ENCODE data around the gene TCF7L2. TPM values are rescaled to one million over a fixed set of nuclear protein-coding genes. Genes with fewer than 3 reads are reported as not detected.

The TCF7L2 gene
- total RNA-seq, 1 donor from 2014 or later: 0.30 TPM

GRCh38 chr10:113169853-113170460, 219.9 kb downstream of the TCF7L2 start:
- intact Hi-C loops (cut with micrococcal nuclease): no loop called here

DNA sequence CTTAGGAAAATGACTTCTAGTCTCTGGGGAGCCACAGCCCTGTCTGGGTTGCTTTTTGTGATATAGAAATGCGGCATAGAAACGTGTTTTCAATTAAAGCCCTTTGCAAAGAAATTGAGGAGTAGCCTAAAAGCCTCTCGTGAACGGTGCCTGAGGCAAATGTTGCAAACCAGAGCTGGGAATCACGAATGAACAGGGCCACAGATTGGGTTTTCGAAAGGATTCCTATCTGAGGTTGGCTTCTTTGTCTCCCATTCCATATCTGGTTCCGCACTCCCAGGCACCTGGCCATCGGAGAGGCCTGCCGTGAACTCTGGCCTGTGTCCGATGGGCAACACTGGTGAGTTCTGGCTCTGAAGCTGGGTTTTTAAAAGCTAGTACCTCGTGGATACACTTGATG, 221.6 kb downstream of the TCF7L2 start:
- intact Hi-C loops (cut with micrococcal nuclease): no loop called here

DNA sequence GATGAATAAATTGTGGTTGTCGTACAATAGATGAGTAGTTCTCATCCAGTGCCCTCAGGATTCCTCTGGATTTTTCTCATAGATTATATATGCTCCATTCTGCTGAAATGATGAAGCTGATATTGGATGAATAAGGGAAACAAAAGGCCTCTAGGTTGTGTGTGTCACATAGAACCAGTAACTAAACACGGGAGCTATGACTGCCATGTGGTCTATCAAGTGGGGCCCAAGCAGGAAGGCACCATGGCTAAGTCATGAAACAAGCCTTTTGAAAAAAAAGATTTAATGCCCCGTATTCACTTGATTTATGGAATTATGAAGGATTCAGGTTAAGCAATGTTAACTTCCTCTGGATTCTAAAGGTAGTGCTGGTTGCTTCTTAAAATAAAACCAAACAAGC, 225.1 kb downstream of the TCF7L2 start:
- intact Hi-C loops (cut with micrococcal nuclease): no loop called here

GRCh38 chr10:113175756-113176651, 226.0 kb downstream of the TCF7L2 start:
- intact Hi-C loops (cut with micrococcal nuclease): no loop called here

GRCh38 chr10:113176652-113177155, 226.7 kb downstream of the TCF7L2 start:
- intact Hi-C loops (cut with micrococcal nuclease): no loop called here

GRCh38 chr10:113177156-113177935, 227.3 kb downstream of the TCF7L2 start:
- intact Hi-C loops (cut with micrococcal nuclease): no loop called here

GRCh38 chr10:113177936-113178335, 227.9 kb downstream of the TCF7L2 start:
- intact Hi-C loops (cut with micrococcal nuclease): no loop called here

DNA sequence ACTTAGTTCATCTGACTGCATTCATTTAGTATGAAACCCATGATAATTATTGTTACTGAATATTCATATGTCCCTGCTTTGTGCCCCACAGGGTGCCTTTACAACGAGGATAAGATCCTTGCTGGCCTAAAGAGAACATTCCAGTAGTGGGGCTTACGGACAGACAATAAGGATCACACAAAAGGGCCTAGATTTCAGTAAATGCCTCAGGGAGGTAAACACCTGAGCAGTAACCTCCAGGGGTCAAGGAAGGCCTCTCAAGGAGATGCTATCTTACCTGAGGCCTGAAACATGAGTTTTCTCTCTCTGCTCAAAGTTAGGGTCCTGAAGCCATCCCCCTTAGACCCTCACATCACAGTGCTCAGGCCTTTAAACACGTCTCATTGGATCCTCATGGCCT, 228.7 kb downstream of the TCF7L2 start:
- intact Hi-C loops (cut with micrococcal nuclease): no loop called here

GRCh38 chr10:113179265-113179664, 229.2 kb downstream of the TCF7L2 start:
- intact Hi-C loops (cut with micrococcal nuclease): no loop called here

DNA sequence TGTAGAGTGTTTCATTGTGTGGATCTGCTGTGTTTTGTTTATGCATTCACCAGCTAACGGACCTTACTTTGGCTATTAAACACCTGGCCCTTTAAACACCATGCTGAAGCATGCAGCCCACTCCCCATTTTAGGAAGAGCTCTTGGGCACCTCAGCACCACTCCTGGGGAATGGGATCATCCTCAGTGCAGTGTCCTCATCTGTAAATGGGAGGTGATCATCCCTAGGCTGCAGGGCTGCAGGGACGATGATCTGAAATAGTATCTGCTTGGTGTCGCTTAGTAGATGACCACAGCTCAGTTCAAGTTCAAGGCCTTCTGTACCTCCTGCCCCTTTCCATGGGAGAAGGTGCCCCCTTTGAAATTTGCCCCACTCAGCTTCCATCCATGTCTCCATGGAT, 229.9 kb downstream of the TCF7L2 start:
- intact Hi-C loops (cut with micrococcal nuclease): no loop called here

GRCh38 chr10:113180401-113181154, 230.5 kb downstream of the TCF7L2 start:
- intact Hi-C loops (cut with micrococcal nuclease): no loop called here

GRCh38 chr10:113182154-113182553, 232.1 kb downstream of the TCF7L2 start:
- intact Hi-C loops (cut with micrococcal nuclease): no loop called here

DNA sequence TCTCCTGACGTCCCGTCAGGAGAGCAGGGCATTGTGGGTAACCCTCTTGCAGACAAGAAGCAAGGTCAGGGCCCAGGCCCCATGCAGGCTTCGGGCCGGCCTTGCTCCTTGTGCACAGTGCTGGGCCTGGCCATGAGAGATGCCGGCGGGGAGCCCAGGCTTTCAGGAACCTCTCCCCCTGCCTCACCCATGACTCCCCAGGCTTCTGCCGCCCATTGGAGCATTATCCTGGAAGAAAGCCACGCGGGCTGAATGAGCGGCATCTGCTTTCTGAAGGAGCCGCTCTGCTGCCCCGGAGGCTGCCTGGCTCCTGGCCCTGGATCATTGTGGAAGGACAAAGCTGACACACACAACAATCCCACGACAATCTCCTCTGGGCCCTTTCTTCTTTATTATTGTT, 233.5 kb downstream of the TCF7L2 start:
- intact Hi-C loops (cut with micrococcal nuclease): no loop called here

DNA sequence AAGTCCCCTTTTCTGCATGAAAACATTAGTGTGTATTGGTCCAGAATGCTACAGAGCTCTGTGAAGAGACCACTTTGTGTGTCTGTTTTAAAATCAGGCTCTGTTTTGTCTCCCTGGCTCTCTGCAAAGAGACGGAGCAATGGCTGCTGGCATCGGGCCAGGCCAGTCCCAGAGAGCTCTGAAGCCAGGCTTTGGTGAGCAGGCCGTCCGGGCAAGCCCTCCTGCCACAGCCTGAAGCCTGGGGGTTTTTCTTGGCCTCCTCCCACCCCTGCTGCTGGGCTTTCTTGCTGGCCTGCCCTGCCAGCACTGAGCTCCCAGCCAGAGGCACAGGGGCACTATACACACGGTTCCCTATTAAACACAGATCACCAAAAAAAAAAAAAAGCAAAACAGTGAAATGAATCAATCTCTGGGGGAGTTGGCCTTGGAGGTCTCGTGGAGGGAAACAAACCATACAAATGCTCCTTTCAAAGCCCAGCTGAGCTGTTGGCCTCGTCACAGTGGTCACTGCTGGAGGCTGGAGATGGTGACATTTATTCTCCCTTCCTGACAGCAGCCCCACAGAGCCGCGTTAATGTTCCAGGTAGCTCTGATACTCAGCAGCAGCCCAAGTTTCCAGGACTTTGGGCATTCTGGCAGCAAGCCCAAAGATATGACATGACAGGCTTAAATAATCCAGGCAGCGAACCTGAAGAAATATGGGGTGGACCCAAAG, 237.2 kb downstream of the TCF7L2 start:
- intact Hi-C loops (cut with micrococcal nuclease): no loop called here

GRCh38 chr10:113199459-113199858, 249.4 kb downstream of the TCF7L2 start:
- intact Hi-C loops (cut with micrococcal nuclease): no loop called here

GRCh38 chr10:113202011-113202410, 252.0 kb downstream of the TCF7L2 start:
- intact Hi-C loops (cut with micrococcal nuclease): no loop called here

DNA sequence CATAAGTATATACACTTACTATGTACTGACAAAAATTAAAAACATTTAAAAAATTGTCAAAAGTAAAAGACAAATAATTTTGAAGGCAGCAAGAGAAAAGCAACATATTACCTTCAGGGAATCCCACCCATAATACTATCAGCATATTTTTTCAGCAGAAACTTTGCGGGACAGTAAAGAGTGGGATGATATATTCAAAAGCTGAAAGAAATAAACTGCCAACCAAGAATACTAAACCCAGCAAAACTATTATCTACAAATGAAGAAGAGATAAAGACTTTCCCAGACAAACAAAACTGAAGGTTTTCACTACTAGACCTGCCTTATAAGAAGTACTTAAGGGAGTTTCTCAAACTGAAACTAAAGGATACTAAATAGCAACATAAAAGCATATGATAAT, 257.9 kb downstream of the TCF7L2 start:
- intact Hi-C loops (cut with micrococcal nuclease): no loop called here

DNA sequence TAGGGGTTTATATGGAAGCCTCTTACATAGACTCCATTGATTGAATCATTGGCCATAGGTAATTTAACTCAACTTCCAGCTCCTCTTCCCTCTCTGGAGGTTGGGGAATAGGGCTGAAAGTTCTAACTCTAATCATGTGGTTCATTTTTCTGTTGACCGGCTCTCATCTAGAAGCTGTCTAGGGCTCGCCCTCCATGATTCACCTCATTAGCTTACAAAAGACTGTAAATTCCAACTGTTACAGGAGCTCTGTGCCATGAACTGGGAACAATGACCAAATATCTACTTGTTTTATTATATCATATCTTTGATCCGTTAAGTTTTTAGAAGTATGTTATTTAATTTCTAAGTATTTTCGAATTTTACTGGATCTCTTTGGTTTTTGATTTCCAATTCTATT, 263.0 kb downstream of the TCF7L2 start:
- intact Hi-C loops (cut with micrococcal nuclease): no loop called here

DNA sequence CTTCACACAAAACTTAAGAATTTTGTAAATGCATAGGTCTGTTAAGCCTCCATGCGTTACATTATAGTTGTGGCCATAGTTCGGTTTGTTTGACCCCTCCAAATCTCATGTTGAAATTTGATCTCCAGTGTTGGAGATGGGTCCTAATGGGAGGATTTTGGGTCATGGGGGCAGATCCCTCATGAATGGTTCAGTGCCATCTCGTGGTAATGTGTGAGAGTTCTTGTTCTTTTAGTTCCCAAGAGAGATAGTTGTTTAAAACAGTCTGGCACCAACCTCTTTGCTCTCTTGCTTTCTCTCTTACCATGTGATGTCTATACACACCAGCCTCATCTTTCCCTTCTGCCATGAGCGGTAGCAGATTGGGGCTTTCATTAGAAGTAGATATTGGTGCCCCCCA, 264.3 kb downstream of the TCF7L2 start:
- intact Hi-C loops (cut with micrococcal nuclease): no loop called here

DNA sequence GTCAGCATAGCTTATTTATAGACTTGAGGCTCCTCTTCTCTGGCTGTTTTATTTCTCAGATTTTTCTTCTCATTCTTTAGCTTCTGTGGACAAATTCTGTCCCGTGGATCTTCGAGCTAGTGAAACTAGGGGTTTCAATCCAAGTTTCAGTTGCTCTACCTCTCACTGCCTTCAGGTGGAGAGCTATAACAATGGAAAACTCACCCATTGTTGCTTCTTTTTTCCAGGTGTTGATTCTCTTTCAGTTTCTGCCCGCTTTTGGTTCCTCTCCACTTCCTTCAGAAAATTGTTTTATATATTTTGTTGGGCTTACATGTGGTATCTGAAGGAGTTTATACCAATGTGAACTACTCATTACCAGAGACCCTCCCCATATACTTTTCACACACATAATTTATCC, 266.1 kb downstream of the TCF7L2 start:
- intact Hi-C loops (cut with micrococcal nuclease): no loop called here
